Measurements from ENCODE around the gene UNC79. TPM values are rescaled to one million over a fixed set of nuclear protein-coding genes. Genes with fewer than 3 reads are reported as not detected.

The UNC79 gene
- total RNA-seq, 1 donor from 2014 or later = 0.50 TPM

DNA sequence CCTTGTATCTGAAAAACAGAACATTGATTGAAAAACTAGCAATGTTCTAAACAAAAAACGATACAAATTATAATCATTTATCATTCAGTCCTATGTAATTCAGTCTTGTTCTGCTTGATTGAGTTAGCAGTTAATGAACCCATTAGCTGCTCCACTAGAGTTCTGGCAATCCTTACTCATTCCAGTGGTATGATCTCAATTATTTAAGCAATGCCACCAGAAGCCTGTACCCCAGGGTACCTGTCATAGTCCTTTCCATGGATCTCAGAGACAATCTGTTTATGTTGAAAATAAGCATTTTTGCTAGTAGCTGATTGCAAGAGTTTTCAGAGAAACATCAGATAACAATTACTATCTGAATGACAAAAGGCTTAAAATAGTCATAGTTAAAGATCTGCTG, 115.9 kb downstream of the UNC79 start:
- peak; percentile 90 for DNase-seq (ENCODE audit: low read depth)

DNA sequence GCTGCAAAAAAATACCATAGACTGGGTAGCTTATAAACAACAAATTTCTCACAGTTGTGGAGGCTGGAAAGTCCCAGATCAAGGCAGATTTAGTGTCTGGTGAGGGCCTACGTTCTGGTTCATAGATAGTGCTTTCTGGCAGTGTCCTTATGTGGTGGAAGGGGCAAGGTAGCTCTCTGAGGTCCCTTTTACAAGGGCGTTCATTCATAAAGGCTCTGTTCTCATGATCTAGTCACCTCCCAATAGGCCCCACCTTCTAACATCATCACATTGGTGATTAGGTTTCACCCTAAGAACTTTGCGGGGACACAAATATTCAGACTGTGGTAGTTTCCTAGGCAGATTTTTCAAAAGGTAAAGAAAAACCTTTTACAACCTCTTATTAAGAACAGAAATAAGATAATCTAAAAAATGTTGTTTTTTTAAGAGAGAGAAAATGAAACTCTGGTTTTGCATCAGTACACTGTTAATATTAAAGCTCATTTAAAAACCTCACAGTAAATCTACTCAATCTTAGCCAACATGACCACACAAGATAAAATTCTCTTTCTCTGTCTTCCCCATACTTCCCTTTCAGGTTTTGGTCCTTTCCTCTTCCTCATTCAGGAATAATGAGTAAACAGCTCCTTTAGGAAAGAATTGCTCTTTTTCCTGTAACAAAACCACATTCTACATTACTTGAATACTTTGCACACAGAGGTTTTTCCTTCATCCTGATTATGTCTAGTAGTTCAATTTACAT, 117.5 kb downstream of the UNC79 start:
- DNase-seq (ENCODE audit: low read depth) = peak; percentile 92

DNA sequence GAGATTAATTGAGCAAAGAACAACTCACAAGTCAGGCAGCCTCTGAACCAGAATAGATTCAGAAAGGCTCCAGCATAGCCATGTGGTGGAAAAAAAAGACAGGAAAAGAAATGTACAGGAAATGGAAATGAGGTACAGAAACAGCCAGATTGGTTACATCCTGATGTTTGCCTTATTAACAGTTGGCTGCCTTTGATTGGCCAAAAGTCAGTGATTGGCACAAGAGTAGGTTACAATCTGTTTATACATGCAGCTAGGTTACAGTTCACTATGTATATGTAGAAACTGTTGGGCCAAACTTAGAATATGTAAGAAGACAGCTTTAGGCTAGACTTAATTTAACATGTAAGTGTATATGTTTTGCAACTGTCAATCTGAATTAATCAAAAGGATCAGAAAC, 118.9 kb downstream of the UNC79 start:
- DNase-seq (ENCODE audit: low read depth) = no peak

DNA sequence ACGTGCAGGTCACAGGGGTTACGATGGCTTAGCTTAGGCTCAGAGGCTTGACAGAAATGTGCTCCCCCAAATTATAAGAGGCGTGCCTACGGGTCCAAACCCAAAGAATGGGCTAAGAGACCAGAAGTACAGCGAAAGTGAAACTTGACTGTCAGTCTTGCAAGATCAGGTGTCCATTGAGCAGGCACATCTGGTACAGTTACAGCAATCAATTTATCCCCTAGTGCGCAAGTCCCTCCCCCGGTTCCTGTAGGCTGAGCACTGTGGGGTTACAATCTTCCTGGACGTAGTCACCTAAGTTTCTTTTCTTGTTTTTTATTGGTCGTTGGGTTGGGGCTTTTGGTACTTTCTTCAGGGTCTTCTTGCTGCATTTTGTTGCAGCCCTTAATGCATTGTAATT, 134.2 kb downstream of the UNC79 start:
- no peak for DNase-seq (ENCODE audit: low read depth)

DNA sequence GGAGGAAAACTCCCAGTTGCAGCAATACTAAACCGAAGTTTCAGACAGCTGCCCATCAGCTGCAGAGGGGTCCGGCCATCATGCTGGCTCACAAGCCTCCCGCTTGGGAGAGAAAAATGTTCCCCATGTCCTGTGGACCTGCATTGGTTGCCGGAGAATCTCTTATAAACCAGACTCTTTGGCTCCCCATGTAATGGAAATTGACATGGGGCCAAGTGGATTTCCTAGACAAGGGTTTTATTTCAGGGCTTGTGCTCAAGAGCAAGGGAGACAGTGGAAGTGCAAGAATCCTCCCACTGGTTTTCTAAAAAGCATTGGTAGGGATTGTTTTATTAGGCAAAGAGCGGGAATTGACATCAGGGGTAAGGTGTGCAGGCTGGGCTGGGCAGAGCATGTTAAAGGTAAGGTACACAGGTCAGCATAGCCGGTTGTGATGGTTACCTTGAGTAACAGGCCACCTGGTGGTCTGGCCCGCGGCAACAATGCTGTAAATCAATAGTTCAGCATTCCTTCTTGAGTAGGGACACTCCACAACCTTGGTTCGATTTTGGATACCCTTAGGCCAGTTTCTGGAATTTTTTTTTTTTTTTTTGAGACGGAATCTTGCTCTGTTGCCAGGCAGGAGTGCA, 135.4 kb downstream of the UNC79 start:
- no peak for DNase-seq (ENCODE audit: low read depth)

DNA sequence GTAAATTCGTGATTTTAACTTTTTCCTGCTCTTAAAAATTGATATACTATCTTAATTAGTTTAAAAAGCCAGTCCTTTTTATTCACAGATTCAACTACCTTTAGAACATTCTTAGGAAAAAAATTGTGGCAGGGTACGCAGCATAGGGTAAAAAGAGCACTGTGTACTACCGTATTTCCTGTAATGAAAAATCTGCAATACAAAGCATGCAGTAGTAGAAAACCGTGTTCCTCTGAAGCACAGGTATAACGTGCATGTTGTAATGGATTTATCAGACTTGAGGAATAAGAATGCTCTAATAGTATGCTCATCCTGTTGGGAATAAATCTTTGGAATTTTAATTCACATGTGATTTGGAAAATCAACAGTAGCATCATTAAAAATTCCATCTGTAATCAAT, 140.5 kb downstream of the UNC79 start:
- no peak for DNase-seq (ENCODE audit: low read depth)

DNA sequence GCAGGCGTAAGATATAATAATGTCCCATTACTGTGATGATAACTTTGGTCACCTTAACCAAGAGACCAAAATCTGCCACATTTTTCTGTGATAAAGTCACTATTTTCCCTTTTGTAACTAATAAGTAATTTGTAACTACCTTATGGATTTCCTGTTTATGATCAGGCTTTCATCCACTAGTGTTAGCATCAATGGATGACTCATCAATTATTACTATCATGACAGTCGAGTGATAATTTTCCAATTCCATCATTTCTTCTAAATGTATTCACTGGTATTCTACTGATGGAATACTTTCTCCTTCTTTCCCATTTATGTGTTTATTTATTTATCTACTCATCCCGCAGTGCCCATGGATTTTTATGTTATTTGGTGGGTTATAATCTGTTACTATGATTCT, 148.4 kb downstream of the UNC79 start:
- no peak for DNase-seq (ENCODE audit: low read depth)

DNA sequence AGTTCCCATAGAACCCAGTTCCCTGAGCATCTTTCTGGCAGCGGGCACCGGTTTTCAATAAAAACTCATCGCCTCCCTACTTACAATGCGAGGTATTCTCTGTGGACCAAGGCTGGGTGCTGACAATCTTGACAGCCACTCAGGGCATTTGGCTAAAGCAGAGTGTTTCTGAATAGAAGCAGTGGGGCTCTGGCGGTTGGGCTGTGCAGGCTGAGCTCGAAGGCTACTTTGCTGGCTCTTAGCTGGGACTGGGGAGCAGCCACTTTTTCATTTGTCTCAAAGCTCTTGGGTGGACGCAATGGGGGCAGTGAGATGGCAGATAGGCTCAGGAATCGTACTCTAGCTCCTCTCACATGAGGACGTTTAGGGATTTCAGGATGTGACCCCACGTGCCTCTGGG, 151.8 kb downstream of the UNC79 start:
- no peak for DNase-seq (ENCODE audit: low read depth)

DNA sequence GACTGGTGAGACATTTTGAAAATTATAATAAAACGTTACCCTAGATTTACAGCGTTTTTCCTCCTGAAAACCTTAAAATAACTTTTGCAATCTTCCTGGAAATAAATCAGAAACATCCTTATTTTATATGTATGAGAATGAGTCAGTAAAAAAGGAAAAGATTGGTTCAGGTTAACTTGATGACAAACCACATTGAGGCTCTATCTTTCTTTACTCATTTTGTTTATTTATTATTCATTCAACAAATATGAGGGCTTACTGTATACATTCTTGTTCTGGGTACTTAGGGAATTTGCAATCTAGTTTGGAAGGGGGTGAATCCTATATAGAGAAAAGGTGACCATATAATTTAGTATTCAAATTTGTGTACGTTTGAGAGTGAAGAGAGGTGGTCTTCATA, 156.6 kb downstream of the UNC79 start:
- no peak for DNase-seq (ENCODE audit: low read depth)

DNA sequence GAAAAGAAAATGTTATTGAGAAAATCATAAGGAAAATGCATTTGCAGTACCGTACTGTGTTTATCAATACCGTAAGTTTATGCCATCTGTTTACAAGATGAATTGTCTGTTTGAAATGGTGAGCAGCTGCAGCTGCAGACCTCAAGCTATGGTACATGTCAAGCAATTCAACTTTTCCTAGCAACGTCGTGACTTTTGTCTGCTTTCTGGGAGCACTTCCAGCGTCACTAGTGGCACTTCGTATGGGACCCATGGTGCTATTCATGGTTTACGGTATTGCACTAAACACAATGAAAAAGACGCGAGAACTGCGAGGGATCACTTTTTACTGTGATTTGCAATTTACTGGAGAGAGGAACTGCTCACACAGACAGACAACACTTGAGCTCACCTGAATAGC, 160.8 kb downstream of the UNC79 start:
- no peak for DNase-seq (ENCODE audit: low read depth)

DNA sequence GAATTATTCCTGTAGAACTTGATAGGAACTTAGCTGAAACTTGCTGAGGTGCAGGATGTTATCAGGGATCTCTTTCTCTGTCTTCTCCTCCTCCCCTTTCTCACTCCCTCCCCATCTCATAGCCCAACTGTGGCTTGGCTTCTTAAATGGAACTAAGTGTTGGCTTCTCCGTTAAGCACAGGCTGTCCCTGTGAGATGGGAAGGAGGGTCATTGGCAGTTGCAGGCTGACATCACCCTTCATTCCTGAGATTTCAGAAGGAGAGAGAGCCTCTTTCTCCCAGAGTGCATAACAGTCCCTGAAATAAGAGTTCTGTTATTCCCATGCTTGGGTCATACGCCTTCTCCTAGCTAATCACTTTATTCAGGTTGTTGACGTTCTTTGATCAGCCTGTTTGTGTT, 162.0 kb downstream of the UNC79 start:
- no peak for DNase-seq (ENCODE audit: low read depth)

DNA sequence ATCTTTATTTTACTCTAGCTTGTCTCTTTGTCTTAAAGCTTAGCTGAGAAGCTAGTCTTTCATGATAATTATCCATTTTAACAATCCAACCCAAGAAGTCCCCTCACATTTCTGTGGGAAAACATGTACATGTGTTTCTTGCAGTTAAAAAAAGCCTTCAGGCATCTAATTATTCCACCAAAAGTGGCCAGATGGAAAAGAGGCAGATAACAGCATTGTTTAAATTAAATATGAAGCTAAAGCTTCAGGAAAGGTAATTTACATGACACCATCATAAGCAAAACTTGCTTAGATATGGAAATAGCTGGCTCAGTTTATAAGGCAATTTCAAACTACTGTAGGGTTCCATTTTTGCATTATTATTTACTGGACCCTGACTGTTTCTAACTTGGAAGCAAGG, 175.4 kb downstream of the UNC79 start:
- DNase-seq (ENCODE audit: low read depth) = no peak

DNA sequence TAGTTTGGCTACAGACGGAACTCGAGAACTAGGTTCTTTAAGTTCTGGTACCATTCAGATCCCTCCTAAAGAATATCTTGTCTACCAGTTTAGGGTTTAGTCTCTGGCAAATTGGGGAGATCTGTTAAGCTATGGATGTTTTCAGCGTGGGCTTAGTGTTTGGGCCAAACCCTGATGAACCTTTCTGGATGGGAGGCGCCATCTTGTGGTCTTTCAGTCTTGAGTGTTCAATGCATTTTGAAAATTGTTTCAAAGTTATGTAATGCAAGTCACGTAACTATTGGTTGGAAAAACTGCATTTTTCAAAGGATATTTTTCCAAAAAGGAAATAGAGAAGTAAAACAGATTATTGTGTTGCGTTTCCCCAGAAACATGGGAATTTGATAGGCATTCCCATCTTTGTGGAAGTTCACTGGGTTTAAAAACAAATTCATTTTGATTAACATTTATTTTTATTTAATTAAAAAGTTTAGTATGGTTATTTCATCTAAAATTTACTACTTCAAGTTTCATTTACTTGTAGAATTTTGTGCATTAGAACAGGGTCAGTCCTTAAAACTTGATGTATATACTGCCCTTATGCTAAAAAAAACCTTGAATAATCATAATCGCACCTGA, 188.5 kb downstream of the UNC79 start:
- DNase-seq (ENCODE audit: low read depth) = peak; percentile 57

DNA sequence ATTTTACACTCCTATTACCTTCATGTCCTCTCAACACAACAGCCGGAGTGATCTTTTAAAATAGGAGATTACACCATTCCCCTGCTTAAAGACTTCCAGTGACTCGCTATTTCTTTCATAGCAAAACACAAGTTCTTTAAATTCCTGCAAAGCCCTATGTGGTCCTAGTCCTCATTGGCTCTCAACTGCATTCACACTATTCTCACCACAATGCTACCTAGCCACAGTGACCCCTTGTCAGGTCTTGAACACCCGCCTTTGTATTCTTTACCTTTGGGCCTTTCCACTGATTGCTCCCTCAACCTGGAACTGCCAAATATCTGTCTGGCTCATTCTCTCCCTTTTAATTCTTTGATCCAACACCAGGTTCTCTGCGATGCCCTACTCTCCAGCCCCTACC, 197.3 kb downstream of the UNC79 start:
- DNase-seq (ENCODE audit: low read depth) = no peak

DNA sequence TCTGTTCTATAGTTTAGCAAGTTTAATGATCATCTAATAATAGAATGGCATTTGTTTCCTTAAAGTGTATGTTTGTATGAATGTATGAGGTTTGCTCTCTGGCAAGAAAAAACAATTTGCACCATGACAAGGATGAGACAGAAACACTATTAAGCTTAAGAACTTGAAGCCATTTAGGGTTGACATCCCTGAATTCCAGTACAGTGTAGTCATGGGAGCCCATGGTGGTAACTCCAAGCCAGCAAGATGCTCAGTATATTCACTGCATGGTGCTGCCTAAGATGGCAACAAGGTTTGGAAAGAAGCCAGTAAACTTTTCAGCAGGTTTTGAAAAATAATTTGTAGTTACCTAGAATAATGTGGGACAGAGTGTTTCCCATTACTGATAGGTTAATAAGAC, 198.9 kb downstream of the UNC79 start:
- DNase-seq (ENCODE audit: low read depth) = peak; percentile 11

DNA sequence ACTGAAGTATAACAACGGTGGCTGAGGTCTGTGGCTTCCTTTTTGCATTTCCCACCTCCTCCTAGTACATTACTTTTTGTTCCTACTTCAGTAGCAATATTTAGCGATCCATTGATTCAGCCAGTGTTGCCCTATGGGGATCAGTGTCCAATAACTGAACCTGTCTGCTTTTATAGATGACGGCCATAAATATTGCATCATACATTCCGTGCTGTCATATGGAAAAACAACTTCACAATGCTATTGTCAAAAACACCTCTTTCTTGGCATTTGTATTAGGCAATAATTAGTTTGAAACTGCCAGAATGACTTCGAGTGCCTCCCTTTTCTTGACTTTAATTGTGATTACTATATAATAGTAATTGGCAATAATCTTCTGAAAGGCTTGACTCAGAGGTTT, 208.1 kb downstream of the UNC79 start:
- no peak for DNase-seq (ENCODE audit: low read depth)

DNA sequence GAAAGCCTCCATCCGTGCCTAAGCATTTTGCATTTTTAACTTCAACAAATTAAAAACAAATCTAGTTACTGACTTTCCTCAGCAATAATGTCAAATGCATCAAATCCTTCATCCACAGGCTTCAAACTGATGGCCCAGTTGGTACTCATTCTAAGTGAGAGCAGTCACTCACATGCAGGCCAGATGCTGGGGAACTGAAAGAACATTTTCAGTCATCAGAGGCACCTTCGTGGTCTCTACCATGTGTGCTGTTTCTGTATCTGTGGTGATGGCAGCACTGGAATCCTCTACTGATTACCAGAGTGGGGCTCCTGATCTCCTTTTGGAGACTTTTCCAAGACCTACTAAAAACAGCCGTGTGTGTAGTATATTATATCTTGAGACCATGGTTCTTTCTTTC, 212.4 kb downstream of the UNC79 start:
- DNase-seq (ENCODE audit: low read depth) = no peak

DNA sequence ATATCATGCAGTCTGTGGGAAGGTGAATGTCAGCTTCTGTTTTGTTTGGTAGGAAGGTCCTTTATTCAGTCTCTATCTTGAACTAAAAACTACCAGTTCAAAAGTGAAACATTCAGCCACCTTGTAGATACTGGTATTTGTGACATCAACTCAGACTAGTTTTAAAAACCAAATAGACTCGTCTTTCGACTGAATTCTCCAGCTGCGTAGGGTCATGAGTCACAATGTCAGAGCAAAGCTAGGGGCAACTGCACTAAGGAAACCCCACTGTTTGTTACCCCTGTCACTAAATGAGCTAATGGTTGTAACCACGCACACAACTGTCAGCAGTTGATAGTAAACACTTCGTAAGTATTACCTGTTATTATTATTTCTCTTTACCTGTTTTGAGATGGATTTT, 212.9 kb downstream of the UNC79 start:
- DNase-seq (ENCODE audit: low read depth) = no peak

DNA sequence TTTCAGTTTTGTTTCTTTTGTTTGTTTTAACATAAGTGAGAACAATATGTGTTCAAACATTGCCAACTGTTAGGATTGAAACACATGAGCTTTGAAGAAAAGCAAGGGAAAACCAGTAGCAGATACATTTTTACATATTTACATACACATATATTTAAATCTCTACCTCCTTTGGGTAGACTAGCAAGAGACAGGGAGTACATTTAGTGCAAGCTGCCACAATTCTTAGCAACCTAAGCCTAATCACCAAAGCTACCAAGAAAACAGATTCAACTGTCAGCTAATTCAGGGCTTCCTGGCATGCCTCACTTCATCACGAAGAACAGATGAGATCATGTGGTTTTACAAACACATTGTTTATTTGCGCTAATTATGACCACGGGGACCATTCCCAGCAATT, 214.5 kb downstream of the UNC79 start:
- no peak for DNase-seq (ENCODE audit: low read depth)

DNA sequence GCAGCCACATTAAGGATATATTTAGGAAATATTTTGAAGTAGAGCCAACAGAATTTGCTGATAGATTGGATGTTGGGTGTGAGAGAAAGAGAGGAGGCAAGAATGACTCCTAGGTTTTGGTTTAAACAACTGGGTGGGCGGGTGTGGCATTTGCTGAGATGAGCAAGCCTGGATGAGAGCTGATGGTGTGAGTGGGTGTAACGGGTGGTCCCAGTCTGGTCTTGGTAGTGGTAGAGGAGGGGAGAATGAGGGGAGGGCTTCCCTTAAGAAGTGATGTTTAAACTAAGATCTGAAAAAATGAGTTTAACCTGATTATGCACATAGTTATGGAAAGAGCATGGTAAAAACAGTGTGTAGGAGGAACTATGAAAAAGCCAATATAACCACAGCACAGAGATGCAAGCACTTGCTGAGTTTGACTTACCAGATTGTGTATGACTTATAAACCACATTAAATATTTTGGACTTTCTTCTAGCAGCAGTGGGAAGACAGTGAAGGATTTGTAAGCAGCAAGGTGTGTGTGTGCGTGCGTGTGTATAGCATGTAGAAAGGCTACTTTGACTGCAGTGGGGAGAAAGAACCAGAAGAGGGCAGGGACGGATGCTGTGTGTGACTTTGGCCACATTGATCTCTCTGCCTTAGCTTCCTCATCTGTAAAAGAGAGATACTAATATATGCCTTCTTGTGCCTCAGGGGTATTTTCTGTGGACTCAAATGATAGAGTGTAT, 217.9 kb downstream of the UNC79 start:
- DNase-seq (ENCODE audit: low read depth) = peak; percentile 3

DNA sequence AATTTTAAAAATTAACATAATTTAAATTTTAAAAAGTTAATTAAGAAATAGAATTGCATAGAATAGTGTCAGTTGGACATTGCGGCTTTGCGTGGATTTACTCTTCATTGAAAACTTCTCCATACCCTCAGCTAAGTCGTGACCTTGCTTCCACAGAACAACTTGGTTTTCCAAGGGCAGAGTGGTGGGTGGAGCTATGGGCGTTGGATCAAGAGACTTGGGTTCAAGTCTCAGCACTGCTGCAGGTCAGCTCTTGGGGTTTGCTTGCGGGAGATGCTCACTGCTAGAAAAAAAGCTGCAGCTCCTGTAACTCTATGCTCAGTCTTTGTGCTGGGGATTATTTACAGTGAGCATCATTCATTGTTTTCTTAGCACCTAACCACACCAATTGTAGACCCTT, 223.9 kb downstream of the UNC79 start:
- DNase-seq (ENCODE audit: low read depth) = no peak

DNA sequence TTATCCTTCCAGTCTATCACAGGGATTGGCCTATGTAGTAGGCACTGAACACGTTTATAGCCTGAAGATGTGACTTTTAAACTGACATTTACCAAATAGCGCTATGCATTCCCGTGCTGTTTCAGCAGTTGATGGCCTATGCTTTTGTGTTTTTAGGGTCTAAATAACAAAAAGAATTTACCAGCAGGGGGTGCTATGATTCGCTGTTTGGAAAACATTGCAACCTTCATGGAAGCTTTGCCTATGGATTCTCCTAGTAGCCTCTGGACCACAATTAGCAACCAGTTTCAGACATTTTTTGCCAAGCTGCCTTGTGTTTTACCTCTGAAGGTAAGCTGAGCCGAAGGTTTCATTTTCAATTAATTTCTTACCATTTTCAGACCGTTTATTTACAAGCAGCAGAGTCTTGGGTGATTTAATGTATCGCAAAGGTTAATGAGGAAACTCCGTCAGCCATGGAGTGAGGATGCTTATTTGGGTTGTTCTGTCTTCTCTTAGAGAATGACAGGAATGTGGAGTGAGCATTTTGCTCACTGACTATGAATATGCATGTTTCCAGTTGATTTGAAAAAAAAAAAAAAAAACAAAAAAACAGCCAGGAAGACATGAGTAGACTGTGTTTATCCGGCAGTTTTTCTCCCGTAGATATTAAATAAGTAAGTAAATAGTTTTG, 224.5 kb downstream of the UNC79 start:
- peak; percentile 54 for DNase-seq (ENCODE audit: low read depth)
